ENCODE data around the gene JPH2. TPM values are rescaled to one million over a fixed set of nuclear protein-coding genes. Genes with fewer than 3 reads are reported as not detected.

JPH2 gene
- total and polyA plus RNA-seq, 4 donors, result 0.09 to 1.3 (median 0.17) TPM; not detected in 1

GRCh38 chr20:44171775-44172571 lies 15.0 kb downstream of the JPH2 start:
- Histone ChIP-seq H3K9me3 (ENCODE audit: control insufficient read depth in 4 of 4, low read length in 3 of 4) (peaks cover 0 to 2% (median 0%) of the 10 kb centered on the region in 4 donors), H3K36me3 (ENCODE audit: control insufficient read depth in 4 of 4, insufficient read depth in 3 of 4, low read depth in 1 of 4, low read length in 3 of 4) (no peaks in the 10 kb centered on the region), H3K4me3 (ENCODE audit: low read depth in 1 of 3, low read length in 3 of 3) (no peak overlapping the region), H3K4me1 (ENCODE audit: control insufficient read depth in 4 of 4, insufficient read depth in 4 of 4, low read length in 3 of 4) (no peaks in the 10 kb centered on the region), H3K27ac (ENCODE audit: low read depth in 1 of 2, low read length in 2 of 2) (no peak overlapping the region), H3K9ac (ENCODE audit: low read depth in 1 of 2, low read length in 2 of 2) (no peak overlapping the region), H3K27me3 (ENCODE audit: control insufficient read depth in 4 of 4, insufficient read depth in 4 of 4, low read length in 3 of 4) (peaks cover 0 to 2% (median 0%) of the 10 kb centered on the region in 4 donors)
- DNase-seq (ENCODE audit: low spot score), result no peak
- WGBS, result 63% methylated on average over 6 of the region's 6 CpGs
- TF ChIP-seq RAD21 (IDR thresholded peaks at IDR 0.05) (no peak), REST (IDR thresholded peaks at IDR 0.05) (no peak), NR2F2 (IDR thresholded peaks at IDR 0.05) (no peak), JUND (IDR thresholded peaks at IDR 0.05) (no peak)

- no peak for DNase-seq (ENCODE audit: low spot score)
- Histone ChIP-seq H3K9ac (ENCODE audit: low read depth in 1 of 2, low read length in 2 of 2) (no peak overlapping the region), H3K27ac (ENCODE audit: low read depth in 1 of 2, low read length in 2 of 2) (no peak overlapping the region), H3K27me3 (ENCODE audit: control insufficient read depth in 4 of 4, insufficient read depth in 4 of 4, low read length in 3 of 4) (peaks cover 0 to 2% (median 0%) of the 10 kb centered on the region in 4 donors), H3K4me3 (ENCODE audit: low read depth in 1 of 3, low read length in 3 of 3) (no peak overlapping the region), H3K9me3 (ENCODE audit: control insufficient read depth in 4 of 4, low read length in 3 of 4) (peaks cover 0 to 2% (median 0%) of the 10 kb centered on the region in 4 donors), H3K36me3 (ENCODE audit: control insufficient read depth in 4 of 4, insufficient read depth in 3 of 4, low read depth in 1 of 4, low read length in 3 of 4) (no peaks in the 10 kb centered on the region), H3K4me1 (ENCODE audit: control insufficient read depth in 4 of 4, insufficient read depth in 4 of 4, low read length in 3 of 4) (no peaks in the 10 kb centered on the region)
- WGBS, result 62% methylated on average over 7 of the region's 7 CpGs
- TF ChIP-seq HNF4G (IDR thresholded peaks at IDR 0.05), result no peak
Observed at GRCh38 chr20:44170816-44171410, 16.1 kb downstream of the JPH2 start.

- no peaks in the 10 kb centered on the region for H3K36me3 ChIP-seq (ENCODE audit: control insufficient read depth in 4 of 4, insufficient read depth in 3 of 4, low read depth in 1 of 4, low read length in 3 of 4)
- no peaks in the 10 kb centered on the region for H3K4me1 ChIP-seq (ENCODE audit: control insufficient read depth in 4 of 4, insufficient read depth in 4 of 4, low read length in 3 of 4)
- H3K9me3 ChIP-seq (ENCODE audit: control insufficient read depth in 4 of 4, low read length in 3 of 4), result peaks cover 0 to 2% (median 0%) of the 10 kb centered on the region in 4 donors
- 86% methylated on average over 3 of the region's 3 CpGs for WGBS
- peaks cover 0 to 2% (median 0%) of the 10 kb centered on the region in 4 donors for H3K27me3 ChIP-seq (ENCODE audit: control insufficient read depth in 4 of 4, insufficient read depth in 4 of 4, low read length in 3 of 4)
- H3K27ac ChIP-seq (ENCODE audit: low read depth in 1 of 2, low read length in 2 of 2), result no peak overlapping the region
- no peak for DNase-seq (ENCODE audit: low spot score)
- H3K4me3 ChIP-seq (ENCODE audit: low read depth in 1 of 3, low read length in 3 of 3), result no peak overlapping the region
- no peak overlapping the region for H3K9ac ChIP-seq (ENCODE audit: low read depth in 1 of 2, low read length in 2 of 2)
- TF ChIP-seq FOXA1 (IDR thresholded peaks at IDR 0.05) (no peak), ATF3 (IDR thresholded peaks at IDR 0.05) (no peak), GABPA (IDR thresholded peaks at IDR 0.05 in 1 of 2, conservative IDR thresholded peaks at IDR 0.05 in 1 of 2) (no peak)
- TF ChIP-seq, protein P1, sequence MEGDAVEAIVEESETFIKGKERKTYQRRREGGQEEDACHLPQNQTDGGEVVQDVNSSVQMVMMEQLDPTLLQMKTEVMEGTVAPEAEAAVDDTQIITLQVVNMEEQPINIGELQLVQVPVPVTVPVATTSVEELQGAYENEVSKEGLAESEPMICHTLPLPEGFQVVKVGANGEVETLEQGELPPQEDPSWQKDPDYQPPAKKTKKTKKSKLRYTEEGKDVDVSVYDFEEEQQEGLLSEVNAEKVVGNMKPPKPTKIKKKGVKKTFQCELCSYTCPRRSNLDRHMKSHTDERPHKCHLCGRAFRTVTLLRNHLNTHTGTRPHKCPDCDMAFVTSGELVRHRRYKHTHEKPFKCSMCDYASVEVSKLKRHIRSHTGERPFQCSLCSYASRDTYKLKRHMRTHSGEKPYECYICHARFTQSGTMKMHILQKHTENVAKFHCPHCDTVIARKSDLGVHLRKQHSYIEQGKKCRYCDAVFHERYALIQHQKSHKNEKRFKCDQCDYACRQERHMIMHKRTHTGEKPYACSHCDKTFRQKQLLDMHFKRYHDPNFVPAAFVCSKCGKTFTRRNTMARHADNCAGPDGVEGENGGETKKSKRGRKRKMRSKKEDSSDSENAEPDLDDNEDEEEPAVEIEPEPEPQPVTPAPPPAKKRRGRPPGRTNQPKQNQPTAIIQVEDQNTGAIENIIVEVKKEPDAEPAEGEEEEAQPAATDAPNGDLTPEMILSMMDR (IDR thresholded peaks at IDR 0.05; ENCODE audit: low read depth, low read length, missing input control), result no peak
Observed at GRCh38 chr20:44167736-44168135, 19.3 kb downstream of the JPH2 start.
